ENCODE results near the gene PIP5K1C.
"Not testable (repeated sequence)": the region's sequence is repeated elsewhere in the genome, so short reads cannot be mapped to it uniquely, and the experiment has no call there.

PIP5K1C gene

DNA sequence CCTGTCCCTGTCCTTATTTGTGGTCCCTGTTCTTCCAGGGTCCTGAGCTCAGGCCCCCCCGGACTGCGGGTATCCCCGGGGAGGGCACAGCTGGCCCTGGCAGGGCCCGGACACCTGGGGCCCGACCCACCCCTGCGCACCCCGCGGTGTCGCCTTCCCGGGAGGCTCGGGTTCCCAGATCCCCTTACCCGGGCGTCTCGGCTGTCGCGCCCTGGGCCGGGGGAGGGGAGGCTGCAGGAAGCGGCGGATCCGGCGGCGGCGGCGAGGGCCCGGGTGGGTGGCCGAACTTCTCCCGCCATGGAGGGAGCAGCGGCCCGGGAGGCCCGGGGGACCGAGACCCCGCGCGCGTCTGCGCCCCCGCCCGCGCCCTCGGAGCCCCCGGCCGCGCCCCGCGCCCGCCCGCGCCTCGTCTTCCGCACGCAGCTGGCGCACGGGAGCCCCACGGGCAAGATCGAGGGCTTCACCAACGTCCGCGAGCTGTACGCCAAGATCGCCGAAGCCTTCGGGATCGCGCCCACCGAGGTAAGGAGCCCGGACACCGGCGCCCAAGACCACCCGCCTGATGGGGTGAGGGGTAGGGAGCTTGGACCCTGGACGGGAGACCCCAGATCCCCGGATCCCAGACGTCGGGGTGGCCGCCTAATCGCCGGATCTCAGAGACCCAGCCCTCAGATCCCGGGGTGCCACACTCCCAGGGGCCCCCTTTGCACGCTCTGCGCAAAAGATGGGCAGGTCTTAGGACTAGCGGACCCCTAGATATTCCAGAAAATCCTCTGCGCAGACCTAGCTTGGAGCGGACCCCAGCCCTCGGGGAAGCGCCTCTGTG is 114.8 kb downstream of the PIP5K1C start, which contains the start of gene GIPC3:
Gene GIPC3 (plus strand): TSS at position 178 of the 826 bp plus-strand sequence. CDS start 120 bp downstream, at position 298.
- no peak for DNase-seq

DNA sequence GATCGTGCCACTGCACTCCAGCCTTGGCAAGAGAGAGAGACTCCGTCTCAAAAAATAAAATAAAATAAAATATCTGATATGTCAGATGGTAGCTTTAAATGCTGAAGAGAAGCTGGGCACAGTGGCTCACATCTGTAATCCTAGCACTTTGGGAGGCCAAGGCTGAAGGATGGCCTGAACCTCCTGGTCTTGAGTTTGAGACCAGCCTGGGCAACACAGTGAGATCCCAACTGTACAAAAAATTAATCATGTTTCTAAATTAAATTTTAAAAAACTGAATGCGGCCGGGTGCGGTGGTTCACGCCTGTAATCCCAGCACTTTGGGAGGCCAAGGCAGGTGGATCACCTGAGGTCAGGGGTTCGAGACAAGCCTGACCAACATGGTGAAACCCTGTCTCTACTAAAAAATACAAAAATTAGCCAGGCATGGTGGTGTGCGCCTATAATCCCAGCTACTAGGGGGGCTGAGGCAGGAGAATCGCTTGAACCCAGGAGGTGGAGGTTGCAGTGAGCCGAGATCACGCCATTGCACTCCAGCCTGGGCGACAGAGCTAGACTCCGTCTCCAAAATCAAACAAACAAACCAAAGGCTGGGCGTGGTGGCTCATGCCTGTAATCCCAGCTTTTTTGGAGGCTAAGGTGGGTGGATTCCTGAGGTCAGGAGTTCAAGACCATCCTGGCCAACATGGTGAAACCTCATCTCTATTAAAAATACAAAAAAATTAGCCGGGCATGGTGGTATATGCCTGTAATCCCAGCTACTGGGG is 116.0 kb downstream of the PIP5K1C start:
- not testable (repeated sequence) for DNase-seq

DNA sequence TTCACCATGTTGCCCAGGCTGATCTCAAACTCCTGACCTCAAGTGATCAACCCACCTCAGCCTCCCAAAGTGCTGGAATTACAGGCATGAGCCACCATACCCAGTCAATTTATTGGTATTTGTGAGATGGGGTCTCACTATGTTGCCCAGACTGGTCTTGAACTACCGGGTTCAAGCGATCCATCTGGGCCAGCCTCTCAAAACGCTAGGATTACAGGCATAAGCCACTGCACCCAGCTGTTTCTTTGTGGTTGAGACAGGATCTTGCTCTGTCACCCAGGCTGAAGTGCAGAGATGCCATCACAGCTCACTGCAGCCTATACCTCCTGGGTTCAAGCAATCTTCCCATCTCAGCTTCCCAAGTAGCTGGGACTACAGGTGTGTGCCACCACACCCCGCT is 118.5 kb downstream of the PIP5K1C start:
- not testable (repeated sequence) for DNase-seq

Measured in stimulated activated CD4-positive, alpha-beta T cell treated with anti-CD3 and anti-CD28 coated beads, Interleukin-4, amount 100 ng/mL, for 4 hours (primary cell).